Neuronal stem cell (in vitro differentiated cells): ENCODE measurements around the gene TMIGD3.
A peak's percentile ranks its signal among the peaks of the same experiment; 100 is the strongest.

Experiments
- DNase-seq: peaks from one replicate; pipeline ENCODE4 v3.0.0-alpha.2; 2013; ENCODE audit warnings: low spot score
- H2AFZ ChIP-seq: one replicate; pipeline ENCODE4 v1.6.1; 2013; ENCODE audit warnings: mild to moderate bottlenecking, low read length, inconsistent platforms
- H2AK5ac ChIP-seq: 2 replicates; pipeline ENCODE4 v1.6.1; 2013; ENCODE audit warnings: low read depth, mild to moderate bottlenecking, inconsistent platforms, low read length, moderate library complexity, mixed read lengths
- H2BK120ac ChIP-seq: 2 replicates; pipeline ENCODE4 v1.6.1; 2013; ENCODE audit warnings: low read depth, mild to moderate bottlenecking, inconsistent platforms, low read length, moderate library complexity, mixed read lengths
- H2BK12ac ChIP-seq: one replicate; pipeline ENCODE4 v1.6.1; 2013; ENCODE audit warnings: low read length, inconsistent platforms
- H2BK15ac ChIP-seq: 2 replicates; pipeline ENCODE4 v1.6.1; 2013; ENCODE audit warnings: mild to moderate bottlenecking, low read length, inconsistent platforms, mixed read lengths
- H2BK5ac ChIP-seq: one replicate; pipeline ENCODE4 v1.6.1; 2013; ENCODE audit warnings: inconsistent platforms, mild to moderate bottlenecking, low read length, moderate library complexity
- H3K14ac ChIP-seq: one replicate; pipeline ENCODE4 v1.6.1; 2013; ENCODE audit warnings: low read length, inconsistent platforms
- H3K18ac ChIP-seq: 2 replicates; pipeline ENCODE4 v1.6.1; 2013; ENCODE audit warnings: low read length, inconsistent platforms
- H3K23ac ChIP-seq: 2 replicates; pipeline ENCODE4 v1.6.1; 2013; ENCODE audit warnings: low read depth, mild to moderate bottlenecking, mixed read lengths, low read length, inconsistent platforms; ENCODE audit not compliant: poor library complexity
- H3K27ac ChIP-seq: replicated peaks from 3 replicates; pipeline ENCODE4 v1.5.1; 2013; ENCODE audit warnings: low read length, inconsistent platforms
- H3K27me3 ChIP-seq, 3 experiments: 2 replicates each; pipeline ENCODE4 v1.6.1; 2013; ENCODE audit warnings: low read length in 3 of 3, mild to moderate bottlenecking in 2 of 3, inconsistent platforms in 1 of 3, low read depth in 1 of 3, mixed read lengths in 1 of 3, moderate library complexity in 1 of 3; ENCODE audit not compliant: control insufficient read depth in 3 of 3, insufficient read depth in 3 of 3
- H3K36me3 ChIP-seq, 2 donors: replicated peaks in 1 of 2; 2 replicates each; pipeline ENCODE4 v1.6.1; 2013; ENCODE audit warnings: low read length in 2 of 2; ENCODE audit not compliant: control insufficient read depth in 2 of 2, insufficient read depth in 2 of 2
- H3K4ac ChIP-seq: 2 replicates; pipeline ENCODE4 v1.6.1; 2013; ENCODE audit warnings: inconsistent platforms, mild to moderate bottlenecking, low read length, moderate library complexity
- H3K4me1 ChIP-seq, 2 donors: 1 replicate in 1 of 2; 2 replicates in 1 of 2; pipeline ENCODE4 v1.6.1; 2013; ENCODE audit warnings: low read length in 2 of 2, low read depth in 1 of 2; ENCODE audit not compliant: control insufficient read depth in 2 of 2, insufficient read depth in 1 of 2
- H3K4me2 ChIP-seq: one replicate; pipeline ENCODE4 v1.6.1; 2013; ENCODE audit warnings: mild to moderate bottlenecking, low read length, inconsistent platforms; ENCODE audit not compliant: insufficient read depth, poor library complexity, severe bottlenecking
- H3K4me3 ChIP-seq, 2 donors: 2 replicates each; pipeline ENCODE4 v1.5.1; 2013; ENCODE audit warnings: low read length in 2 of 2, mild to moderate bottlenecking in 2 of 2, inconsistent platforms in 1 of 2, moderate library complexity in 1 of 2
- H3K79me1 ChIP-seq: one replicate; pipeline ENCODE4 v1.6.1; 2013; ENCODE audit warnings: low read depth, mild to moderate bottlenecking, inconsistent platforms, low read length, moderate library complexity
- H3K9ac ChIP-seq: one replicate; pipeline ENCODE4 v1.6.1; 2013; ENCODE audit warnings: mild to moderate bottlenecking, low read depth, low read length, inconsistent platforms; ENCODE audit not compliant: poor library complexity
- H3K9me3 ChIP-seq, 2 donors: replicated peaks in 1 of 2; 2 replicates each; pipeline versions ENCODE3 to v1.6.1; 2013; ENCODE audit warnings: low read length in 2 of 2, mild to moderate bottlenecking in 2 of 2, inconsistent platforms in 1 of 2, low read depth in 1 of 2, mixed read lengths in 1 of 2, moderate library complexity in 1 of 2; ENCODE audit not compliant: control insufficient read depth in 2 of 2, insufficient read depth in 1 of 2
- H4K8ac ChIP-seq: one replicate; pipeline ENCODE4 v1.6.1; 2013; ENCODE audit warnings: low read depth, mild to moderate bottlenecking, inconsistent platforms, low read length, moderate library complexity
- H4K91ac ChIP-seq: one replicate; pipeline ENCODE4 v1.6.1; 2013; ENCODE audit warnings: low read length, low read depth, mild to moderate bottlenecking, inconsistent platforms; ENCODE audit not compliant: poor library complexity
- WGBS, 2 donors: extraction: QIAGEN DNeasy Blood & Tissue Kit; methylation state at CpG; one replicate each; pipeline ENCODE4 v1.1.7; 2013; ENCODE audit warnings: missing lambda C conversion rate in 2 of 2, mixed read lengths in 1 of 2; ENCODE audit not compliant: insufficient read length in 2 of 2, insufficient replicate concordance in 1 of 2; ENCODE audit errors: extremely low coverage in 2 of 2; 5-methylcytosine and 5-hydroxymethylcytosine counted together

TMIGD3 gene

DNA sequence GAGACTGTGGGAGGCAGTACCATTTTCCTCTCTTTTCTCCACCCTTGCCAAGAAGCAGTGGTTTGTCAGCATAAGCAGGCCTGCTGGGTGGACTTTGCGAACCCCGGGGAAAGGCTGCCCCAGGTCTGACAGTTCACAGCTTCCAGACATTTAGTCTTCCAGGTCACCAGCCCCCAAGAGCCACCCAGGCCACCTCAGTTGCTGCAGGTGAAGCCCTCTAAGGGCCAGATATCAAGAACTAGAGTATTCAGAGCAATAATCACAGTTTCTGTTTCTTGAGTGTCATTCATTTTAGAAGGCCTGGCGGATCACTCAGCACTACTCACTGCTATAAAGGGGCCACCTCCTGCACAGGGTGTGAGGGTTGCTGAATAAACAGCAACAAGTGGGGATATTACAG is 9.5 kb upstream of the TMIGD3 start:
- Histone ChIP-seq H3K18ac (no peak overlapping the region), H3K36me3 (no peaks in the 10 kb centered on the region), H2BK12ac (no peak overlapping the region), H4K8ac (no peak overlapping the region), H3K27me3 (peaks cover 0 to 6% (median 0%) of the 10 kb centered on the region in 3 experiments), H3K23ac (no peak overlapping the region), H4K91ac (no peak overlapping the region), H3K27ac (no peak overlapping the region), H3K4ac (no peak overlapping the region), H3K4me3 (no peak overlapping the region), H3K79me1 (no peaks in the 10 kb centered on the region), H3K4me1 (peaks cover 0 to 5% of the 10 kb centered on the region in 2 donors), H3K9ac (no peak overlapping the region), H3K9me3 (no peaks in the 10 kb centered on the region), H3K14ac (no peak overlapping the region), H2BK15ac (no peak overlapping the region), H2BK5ac (no peak overlapping the region), H2AK5ac (no peak overlapping the region), H2BK120ac (no peak overlapping the region), H2AFZ (no peak overlapping the region), H3K4me2 (no peak overlapping the region)
- WGBS, 2 donors: no CpG with 5 or more reads among the region's 3 CpGs
- DNase-seq: no peak

DNA sequence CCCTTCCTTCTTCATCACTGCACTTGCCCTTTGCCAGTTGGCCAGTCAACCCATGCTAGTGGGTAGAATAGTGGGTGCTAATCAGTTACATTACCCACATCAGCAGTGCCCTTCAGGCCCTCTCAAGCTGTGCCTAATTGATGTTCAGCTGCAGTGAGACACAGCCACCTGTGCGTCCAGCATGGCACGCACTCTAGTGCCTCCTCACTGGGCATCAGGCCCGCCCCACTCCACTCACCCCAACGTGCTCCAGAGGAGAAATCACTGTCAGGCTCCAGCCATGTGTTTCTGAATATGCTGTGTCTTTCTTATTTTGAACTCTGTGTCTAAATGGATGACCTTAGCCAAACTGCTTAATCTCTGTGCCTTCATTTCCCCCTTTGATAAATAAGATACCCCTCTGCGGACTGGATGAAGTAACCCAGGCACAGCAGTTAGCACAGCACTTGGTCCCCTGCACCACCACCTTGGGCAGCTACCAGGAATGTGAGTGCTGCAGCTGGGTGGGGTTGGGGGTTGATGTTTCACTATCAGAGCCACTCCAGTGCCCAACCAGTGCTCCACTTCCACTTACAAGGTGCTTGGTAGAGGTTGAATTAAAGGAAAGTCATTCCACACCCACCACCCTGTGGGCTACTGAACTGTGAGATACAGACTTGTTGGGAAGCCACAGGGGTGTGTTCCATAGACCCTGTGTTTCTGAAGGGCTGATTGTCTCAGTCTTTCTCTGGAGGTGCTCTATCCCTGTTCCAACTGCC is 8.9 kb upstream of the TMIGD3 start:
- no peak overlapping the region for H3K4me2 ChIP-seq
- no peak for DNase-seq
- WGBS, 2 donors: no CpG with 5 or more reads among the region's 5 CpGs
- H3K14ac ChIP-seq: peak overlapping the region; percentile 5
- no peak overlapping the region for H2AFZ ChIP-seq
- no peaks in the 10 kb centered on the region for H3K79me1 ChIP-seq
- H3K4me1 ChIP-seq: peaks cover 0 to 9% of the 10 kb centered on the region in 2 donors
- no peak overlapping the region for H3K4me3 ChIP-seq
- H2BK120ac ChIP-seq: no peak overlapping the region
- peaks cover 0 to 6% (median 0%) of the 10 kb centered on the region in 3 experiments for H3K27me3 ChIP-seq
- no peak overlapping the region for H2AK5ac ChIP-seq
- no peak overlapping the region for H2BK12ac ChIP-seq
- peak overlapping the region; percentile 88 for H4K8ac ChIP-seq
- H3K4ac ChIP-seq: no peak overlapping the region
- no peak overlapping the region for H3K9ac ChIP-seq
- no peak overlapping the region for H2BK5ac ChIP-seq
- H2BK15ac ChIP-seq: no peak overlapping the region
- H3K36me3 ChIP-seq: no peaks in the 10 kb centered on the region
- H4K91ac ChIP-seq: no peak overlapping the region
- no peak overlapping the region for H3K18ac ChIP-seq
- H3K23ac ChIP-seq: no peak overlapping the region
- H3K27ac ChIP-seq: no peak overlapping the region
- no peaks in the 10 kb centered on the region for H3K9me3 ChIP-seq

GRCh38 chr1:111511370-111511769 is 7.9 kb upstream of the TMIGD3 start:
- Histone ChIP-seq H3K4me1 (peaks cover 0 to 10% of the 10 kb centered on the region in 2 donors), H3K36me3 (no peaks in the 10 kb centered on the region), H3K14ac (no peak overlapping the region), H3K23ac (no peak overlapping the region), H3K9me3 (no peaks in the 10 kb centered on the region), H2AK5ac (no peak overlapping the region), H2AFZ (no peak overlapping the region), H2BK120ac (no peak overlapping the region), H3K27ac (no peak overlapping the region), H3K79me1 (no peaks in the 10 kb centered on the region), H3K9ac (no peak overlapping the region), H2BK5ac (no peak overlapping the region), H3K27me3 (peaks cover 0 to 1% (median 0%) of the 10 kb centered on the region in 3 experiments), H3K4me3 (no peak overlapping the region), H3K4ac (no peak overlapping the region), H4K8ac (no peak overlapping the region), H3K18ac (no peak overlapping the region), H2BK12ac (no peak overlapping the region), H3K4me2 (no peak overlapping the region), H4K91ac (no peak overlapping the region), H2BK15ac (no peak overlapping the region)
- no peak for DNase-seq
- WGBS, 2 donors: no CpG with 5 or more reads among the region's 3 CpGs

DNA sequence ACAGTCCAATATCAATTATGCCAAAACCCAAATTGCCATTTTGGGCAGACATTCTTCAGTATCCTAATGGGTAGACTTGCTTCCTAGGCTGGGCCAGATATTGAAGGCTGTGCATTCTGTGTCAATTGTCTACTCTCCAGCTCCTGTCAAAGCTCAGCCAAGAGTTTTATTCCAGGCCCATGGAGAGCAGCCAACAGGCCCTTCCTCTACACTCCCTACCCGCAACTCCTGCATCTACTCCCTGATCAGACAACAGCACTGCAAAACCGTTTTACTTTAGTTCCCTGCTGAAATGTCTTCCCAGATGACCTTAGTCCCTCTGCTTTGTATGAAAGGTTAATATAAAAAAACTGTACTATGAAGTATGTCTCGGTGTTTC is 6.6 kb upstream of the TMIGD3 start:
- DNase-seq: no peak

More for the DNA sequence above, 6.6 kb upstream of the TMIGD3 start:
- no peak overlapping the region for H3K18ac ChIP-seq
- H2AFZ ChIP-seq: peak overlapping the region; percentile 24
- no peak overlapping the region for H3K4me2 ChIP-seq
- no peak overlapping the region for H3K14ac ChIP-seq
- H4K8ac ChIP-seq: no peak overlapping the region
- H2BK120ac ChIP-seq: no peak overlapping the region
- H2BK12ac ChIP-seq: no peak overlapping the region
- peaks cover 0 to 10% of the 10 kb centered on the region in 2 donors for H3K4me1 ChIP-seq
- H3K27me3 ChIP-seq: no peaks in the 10 kb centered on the region
- no peak overlapping the region for H2BK15ac ChIP-seq
- H3K36me3 ChIP-seq: no peaks in the 10 kb centered on the region
- H3K9me3 ChIP-seq: no peaks in the 10 kb centered on the region
- no peaks in the 10 kb centered on the region for H3K79me1 ChIP-seq
- H3K9ac ChIP-seq: no peak overlapping the region
- no peak overlapping the region for H2BK5ac ChIP-seq
- WGBS, 2 donors: no CpG with 5 or more reads among the region's 3 CpGs
- H3K27ac ChIP-seq: no peak overlapping the region
- no peak overlapping the region for H3K23ac ChIP-seq
- no peak overlapping the region for H3K4me3 ChIP-seq
- H3K4ac ChIP-seq: no peak overlapping the region
- no peak overlapping the region for H2AK5ac ChIP-seq
- no peak overlapping the region for H4K91ac ChIP-seq
